GM18868 (cell line): Measurements from ENCODE around the gene DOK7.
"Not testable (repeated sequence)": the region's sequence is repeated elsewhere in the genome, so short reads cannot be mapped to it uniquely, and the experiment has no call there.

Source experiments
- ATAC-seq: cut with Tn5 transposase; IDR thresholded peaks from one replicate; pipeline ENCODE4 v1.9.1; 2021; ENCODE audit warnings: mild to moderate bottlenecking, moderate library complexity; ENCODE audit not compliant: unreplicated experiment

The DOK7 gene

DNA sequence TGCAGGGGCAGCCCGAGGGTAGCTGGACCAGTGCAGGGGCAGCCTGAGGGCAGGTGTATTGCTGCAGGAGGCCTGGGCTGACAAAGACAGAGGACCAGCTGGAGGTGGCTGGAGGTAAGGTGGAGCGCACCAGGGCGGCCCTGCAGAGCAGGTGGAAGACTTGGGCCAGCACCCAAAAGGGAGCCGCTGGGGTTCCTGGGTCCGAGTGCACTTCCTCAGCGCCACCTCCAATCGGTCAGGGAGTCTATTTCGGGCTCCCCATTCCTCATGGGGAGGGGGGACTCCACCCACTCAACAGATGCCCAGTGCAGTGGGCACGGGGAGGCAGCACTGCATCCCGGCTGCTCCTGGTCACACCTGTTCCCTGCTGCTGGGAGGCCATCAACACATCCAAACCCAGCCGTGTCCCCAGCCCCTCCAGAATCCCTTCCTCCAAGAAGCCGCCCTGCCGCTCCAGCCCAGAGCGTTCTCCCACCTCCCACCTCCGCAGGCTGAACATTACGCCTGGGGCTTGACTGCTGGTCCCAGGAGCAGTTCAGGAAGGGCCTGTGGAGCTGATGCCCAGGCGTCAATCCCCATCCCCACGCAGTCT, 67.7 kb downstream of the DOK7 start:
- ATAC-seq = no peak

DNA sequence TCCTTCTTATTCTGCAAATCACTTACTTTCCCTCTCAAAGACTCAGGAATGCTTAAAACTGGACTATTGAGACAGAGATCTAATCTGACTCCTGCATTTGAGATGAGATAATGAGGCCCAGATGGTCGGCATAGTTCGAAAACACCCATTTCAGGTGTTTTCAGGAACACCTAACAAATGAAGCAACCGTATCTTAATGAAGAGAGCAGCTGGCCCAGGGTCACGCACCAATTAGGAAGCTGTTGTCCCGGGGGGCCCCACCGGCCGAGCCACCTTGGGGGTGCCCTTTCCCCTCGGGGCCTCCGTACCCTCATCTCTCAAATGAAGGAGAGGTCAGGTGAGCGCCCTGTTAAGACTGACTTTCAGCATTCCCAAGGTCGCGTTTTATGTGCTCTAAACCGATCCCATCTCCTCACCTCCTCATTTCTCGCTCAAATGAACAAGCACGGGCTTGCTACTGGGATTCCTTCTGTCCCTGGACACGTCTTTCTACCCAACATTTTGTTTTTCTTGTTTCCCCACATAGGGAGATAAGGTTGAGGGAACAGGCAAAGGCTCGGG, 68.3 kb downstream of the DOK7 start:
- ATAC-seq = no peak

DNA sequence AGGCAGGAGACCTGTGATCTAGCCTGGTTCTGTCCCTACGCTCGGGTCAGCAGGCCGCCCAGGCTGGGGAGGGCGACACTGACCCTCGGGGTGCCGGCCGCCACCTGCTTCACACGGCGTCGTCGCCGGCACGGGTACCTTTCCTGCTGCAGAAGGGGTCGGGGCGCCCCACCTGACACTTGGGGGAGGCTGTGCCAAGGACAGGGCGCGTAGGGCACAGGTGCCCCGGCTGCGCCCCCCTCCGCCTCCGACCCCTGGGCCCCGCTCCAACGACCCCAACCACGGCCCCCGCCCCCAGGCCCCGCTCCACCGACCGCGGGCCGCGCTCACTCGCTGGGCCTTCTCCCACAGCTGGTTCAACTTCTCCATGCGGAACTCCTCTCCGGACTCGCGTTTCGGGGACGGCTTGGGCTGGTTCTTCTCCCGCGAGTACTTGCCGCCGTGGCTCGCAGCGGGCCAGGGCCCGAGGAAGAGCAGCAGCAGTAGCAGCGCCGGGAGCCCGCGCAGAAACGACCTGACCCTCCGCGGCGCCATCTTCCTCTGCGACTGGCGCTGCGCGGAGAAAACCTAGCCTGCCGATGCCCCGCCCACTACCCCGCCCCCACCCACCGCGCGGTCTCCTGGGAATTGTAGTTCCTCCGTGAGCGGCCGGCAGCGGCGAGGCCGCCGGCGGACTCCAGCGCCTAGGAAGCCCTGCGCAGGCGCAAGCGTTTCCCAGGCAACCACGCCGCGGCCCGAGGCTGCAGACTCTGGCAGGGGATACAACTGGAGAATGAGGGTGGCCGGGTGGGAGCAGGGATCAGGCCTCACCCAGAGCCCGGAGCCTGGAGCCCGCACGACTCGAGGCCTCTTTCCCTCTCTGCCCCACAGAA, 69.0 kb downstream of the DOK7 start, which contains the start of gene LRPAP1:
TSS of gene LRPAP1 (minus strand) at position 544 of the 872 bp plus-strand sequence. CDS start at position 534, 10 bp downstream.
- peak; percentile 90 for ATAC-seq

DNA sequence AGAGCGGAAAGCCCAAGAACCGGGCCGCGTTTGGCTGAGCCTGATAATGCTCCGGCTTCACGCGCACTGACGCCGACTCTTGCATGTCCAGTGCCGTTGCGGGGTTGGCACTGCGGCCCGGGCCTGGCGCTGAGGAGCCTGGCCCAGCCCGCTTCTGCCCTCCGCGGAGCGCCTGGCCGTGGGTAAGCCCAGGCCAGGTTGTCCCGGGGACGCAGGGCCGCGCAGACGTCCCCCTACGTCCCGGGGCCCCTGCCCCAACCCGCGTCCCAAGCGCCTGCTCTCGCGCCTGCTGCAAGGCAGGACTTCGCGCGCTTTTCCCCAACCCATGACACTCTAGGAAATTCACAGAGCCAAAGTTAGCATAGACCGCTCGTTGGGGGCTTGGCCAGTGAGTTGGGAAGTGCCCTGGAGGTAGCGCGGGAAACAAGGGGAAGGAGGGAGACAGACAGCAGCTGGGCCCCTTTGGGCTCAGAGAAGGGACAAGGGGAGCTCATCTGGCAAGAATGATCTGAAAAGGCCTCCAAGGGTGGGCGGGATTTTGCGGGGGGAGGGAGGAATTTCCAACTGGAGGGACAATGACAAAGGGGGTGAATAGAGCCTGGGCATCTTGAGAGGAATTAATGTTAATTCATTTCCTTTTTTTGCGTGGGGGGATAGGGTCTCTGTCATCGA, 69.8 kb downstream of the DOK7 start:
- ATAC-seq = no peak

DNA sequence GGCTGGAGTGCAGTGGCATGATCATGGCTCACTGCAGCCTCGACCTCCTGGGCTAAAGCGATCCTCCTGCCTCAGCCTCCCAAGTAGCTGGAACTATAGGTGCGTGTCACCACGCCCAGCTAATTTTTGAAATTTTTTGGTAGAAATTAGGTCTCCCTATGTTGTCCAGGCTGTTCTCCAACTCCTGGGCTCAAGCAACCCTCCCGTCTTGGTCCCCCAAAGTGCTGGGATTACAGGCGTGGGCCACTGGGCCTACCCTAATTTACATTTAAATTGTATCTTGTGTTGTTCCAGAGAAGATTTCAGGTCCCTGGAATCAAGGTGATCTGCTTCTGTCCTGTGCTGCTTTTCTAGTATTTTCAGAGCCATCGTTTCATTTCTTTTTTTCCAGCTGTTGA, 70.3 kb downstream of the DOK7 start:
- ATAC-seq = no peak

DNA sequence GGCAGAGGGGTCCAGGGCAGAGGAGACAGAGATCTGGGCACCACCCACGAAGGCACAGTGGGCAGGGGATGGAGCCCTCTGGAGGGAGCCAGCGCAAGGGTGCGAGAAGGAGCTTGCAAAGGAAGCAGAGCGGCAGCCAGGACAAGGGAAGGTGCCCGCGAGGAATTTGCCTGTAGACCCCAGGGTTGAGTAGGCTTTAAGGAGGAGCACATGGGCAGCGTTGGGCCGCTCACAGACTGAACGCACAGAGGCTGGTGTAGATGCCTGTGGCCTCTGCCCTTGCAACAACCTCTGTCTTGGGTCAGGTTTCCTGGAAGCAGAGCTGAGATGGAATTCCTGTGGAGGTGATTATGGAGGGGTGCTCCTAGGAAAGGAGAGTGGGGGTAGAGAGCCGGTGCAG, 72.7 kb downstream of the DOK7 start:
- ATAC-seq = not testable (repeated sequence)

DNA sequence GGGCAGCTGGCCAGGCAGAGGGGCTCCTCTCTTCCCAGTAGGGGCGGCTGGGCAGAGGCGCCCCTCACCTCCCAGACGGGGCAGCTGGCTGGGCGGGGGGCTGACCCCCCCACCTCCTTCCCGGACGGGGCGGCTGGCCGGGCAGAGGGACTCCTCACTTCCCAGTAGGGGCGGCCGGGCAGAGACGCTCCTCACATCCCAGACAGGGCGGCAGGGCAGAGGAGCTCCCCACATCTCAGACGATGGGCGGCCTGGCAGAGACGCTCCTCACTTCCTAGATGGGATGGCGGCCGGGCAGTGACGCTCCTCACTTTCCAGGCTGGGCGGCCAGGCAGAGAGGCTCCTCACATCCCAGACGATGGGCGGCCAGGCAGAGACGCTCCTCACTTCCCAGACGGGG, 75.8 kb downstream of the DOK7 start:
- not testable (repeated sequence) for ATAC-seq

DNA sequence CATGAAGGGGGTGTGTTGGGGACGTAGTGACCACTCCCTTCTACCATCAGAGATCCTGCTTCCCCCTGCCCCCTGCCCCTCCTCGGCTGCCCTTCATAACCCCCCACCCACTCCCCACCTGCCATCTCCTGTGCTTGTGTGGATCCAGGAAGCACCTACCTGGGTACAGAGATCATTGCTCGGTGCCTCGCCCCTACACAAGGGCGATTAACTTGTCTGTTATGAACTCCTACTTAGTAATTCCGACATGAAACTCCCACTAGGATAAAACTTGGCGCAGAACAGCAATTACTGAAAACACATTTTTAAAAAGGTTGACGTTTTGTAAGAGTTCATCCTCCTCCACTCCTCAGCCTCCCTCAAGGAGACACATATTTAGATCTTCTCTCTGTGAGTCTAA, 80.3 kb downstream of the DOK7 start:
- not testable (repeated sequence) for ATAC-seq
